ENCODE measurements around the gene CTU2. TPM values are rescaled to one million over a fixed set of nuclear protein-coding genes. Genes with fewer than 3 reads are reported as not detected.

The CTU2 gene
- total RNA-seq, 1 donor from 2014 or later, result 21.3 TPM

DNA sequence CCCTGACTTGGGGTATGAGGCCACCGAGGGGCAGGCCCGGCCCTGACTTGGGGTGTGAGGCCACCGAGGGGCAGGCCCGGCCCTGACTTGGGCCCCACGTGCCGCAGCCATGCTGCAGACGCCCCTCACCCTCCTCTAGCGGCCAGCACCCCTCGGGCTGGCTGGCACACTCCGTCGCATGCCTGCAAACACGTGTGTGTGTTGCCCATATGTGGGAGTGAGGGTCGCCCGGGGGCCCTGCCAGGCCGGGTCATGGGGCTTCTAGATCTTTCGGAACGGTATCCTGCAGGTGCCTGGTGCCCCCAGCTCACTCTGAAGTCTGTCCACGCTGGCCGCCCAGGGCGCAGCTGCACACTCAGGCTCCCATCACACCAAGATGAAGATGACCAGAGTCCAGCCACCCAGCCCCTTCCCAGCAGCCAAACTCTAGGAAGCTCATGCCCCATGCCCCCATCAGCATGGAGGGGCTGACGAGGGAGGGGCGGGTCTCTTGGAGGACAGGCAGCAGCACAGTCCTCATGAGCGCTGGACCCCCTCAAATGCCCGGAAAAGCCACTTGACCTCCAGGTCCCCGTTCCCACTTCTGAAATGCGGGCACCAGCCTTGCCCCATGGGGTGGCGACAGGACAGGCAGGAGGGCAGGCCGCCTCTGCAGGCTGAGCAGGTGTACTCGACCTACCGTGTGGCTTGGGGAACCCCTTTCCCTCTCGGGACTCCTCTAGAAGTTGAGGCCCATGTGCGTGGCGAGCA lies 33.8 kb downstream of the CTU2 start:
- intact Hi-C loops (cut with DNase I), result loop anchor here (5.0 kb wide), 1 partner anchor 47 kb away; the partner anchor contains the start of gene PIEZO1
- peaks cover 29% of the 10 kb centered on the region for H3K36me3 ChIP-seq
- H3K9me3 ChIP-seq, result no peaks in the 10 kb centered on the region
- DNase-seq (no peak), ATAC-seq (no peak)
- TF ChIP-seq, protein P1, sequence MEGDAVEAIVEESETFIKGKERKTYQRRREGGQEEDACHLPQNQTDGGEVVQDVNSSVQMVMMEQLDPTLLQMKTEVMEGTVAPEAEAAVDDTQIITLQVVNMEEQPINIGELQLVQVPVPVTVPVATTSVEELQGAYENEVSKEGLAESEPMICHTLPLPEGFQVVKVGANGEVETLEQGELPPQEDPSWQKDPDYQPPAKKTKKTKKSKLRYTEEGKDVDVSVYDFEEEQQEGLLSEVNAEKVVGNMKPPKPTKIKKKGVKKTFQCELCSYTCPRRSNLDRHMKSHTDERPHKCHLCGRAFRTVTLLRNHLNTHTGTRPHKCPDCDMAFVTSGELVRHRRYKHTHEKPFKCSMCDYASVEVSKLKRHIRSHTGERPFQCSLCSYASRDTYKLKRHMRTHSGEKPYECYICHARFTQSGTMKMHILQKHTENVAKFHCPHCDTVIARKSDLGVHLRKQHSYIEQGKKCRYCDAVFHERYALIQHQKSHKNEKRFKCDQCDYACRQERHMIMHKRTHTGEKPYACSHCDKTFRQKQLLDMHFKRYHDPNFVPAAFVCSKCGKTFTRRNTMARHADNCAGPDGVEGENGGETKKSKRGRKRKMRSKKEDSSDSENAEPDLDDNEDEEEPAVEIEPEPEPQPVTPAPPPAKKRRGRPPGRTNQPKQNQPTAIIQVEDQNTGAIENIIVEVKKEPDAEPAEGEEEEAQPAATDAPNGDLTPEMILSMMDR (IDR thresholded peaks at IDR 0.05), result no peak
- no peak overlapping the region for H3K27ac ChIP-seq
- no peak overlapping the region for H3K4me3 ChIP-seq
- H3K27me3 ChIP-seq, result no peaks in the 10 kb centered on the region
- H3K4me1 ChIP-seq, result peaks cover 20% of the 10 kb centered on the region

DNA sequence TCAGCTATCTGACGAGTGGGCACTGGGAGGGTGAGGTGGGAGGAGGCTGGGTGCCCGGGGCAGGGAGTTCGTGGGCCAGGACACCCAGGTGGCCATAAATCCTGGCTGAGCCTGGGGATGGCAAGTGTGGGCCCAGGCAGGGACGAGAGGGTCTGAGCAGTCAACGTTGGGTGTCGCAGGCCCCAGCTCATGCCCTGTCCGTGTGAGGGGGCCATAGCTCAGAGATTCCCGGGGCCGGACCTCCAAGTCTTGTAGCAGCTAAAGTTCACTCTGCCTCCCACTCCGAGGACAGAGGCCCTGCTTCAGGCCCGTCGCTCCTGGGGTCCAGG lies 34.4 kb downstream of the CTU2 start:
- Histone ChIP-seq H3K4me1 (peaks cover 22% of the 10 kb centered on the region), H3K36me3 (peaks cover 23% of the 10 kb centered on the region), H3K27ac (no peak overlapping the region), H3K9me3 (no peaks in the 10 kb centered on the region), H3K27me3 (no peaks in the 10 kb centered on the region), H3K4me3 (no peak overlapping the region)
- intact Hi-C loops (cut with DNase I), result loop anchor here (5.0 kb wide), 1 partner anchor 47 kb away; the partner anchor contains the start of gene PIEZO1
- ATAC-seq (no peak), DNase-seq (no peak)
- TF ChIP-seq, protein P1 (IDR thresholded peaks at IDR 0.05), result no peak

DNA sequence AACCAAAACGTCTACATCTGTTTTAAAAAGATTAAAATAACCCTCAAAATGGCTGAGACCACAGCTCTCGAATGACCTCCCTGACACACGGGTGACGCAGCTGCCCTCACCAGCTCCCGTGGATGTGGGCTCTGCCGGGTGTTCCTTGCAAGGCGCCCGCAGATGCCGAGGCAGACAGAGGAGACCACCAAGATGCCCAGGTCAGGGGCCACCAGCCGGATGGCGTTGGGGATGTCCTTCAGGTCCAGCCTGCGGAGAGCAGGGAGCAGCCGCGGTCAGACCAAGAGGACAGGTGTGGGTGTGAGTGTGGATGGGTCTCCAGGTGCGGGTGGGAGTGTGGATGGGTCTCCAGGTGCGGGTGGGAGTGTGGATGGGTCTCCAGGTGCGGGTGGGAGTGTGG lies 35.1 kb downstream of the CTU2 start:
- TF ChIP-seq, protein P1 (IDR thresholded peaks at IDR 0.05), result no peak
- H3K4me3 ChIP-seq, result no peak overlapping the region
- H3K9me3 ChIP-seq, result no peaks in the 10 kb centered on the region
- H3K27me3 ChIP-seq, result no peaks in the 10 kb centered on the region
- H3K36me3 ChIP-seq, result peaks cover 18% of the 10 kb centered on the region
- DNase-seq, result no peak
- no peak overlapping the region for H3K27ac ChIP-seq
- peaks cover 28% of the 10 kb centered on the region for H3K4me1 ChIP-seq
- no peak for ATAC-seq
- intact Hi-C loops (cut with DNase I), result loop anchor here (5.0 kb wide), 1 partner anchor 46 kb away; the partner anchor contains the start of gene PIEZO1

DNA sequence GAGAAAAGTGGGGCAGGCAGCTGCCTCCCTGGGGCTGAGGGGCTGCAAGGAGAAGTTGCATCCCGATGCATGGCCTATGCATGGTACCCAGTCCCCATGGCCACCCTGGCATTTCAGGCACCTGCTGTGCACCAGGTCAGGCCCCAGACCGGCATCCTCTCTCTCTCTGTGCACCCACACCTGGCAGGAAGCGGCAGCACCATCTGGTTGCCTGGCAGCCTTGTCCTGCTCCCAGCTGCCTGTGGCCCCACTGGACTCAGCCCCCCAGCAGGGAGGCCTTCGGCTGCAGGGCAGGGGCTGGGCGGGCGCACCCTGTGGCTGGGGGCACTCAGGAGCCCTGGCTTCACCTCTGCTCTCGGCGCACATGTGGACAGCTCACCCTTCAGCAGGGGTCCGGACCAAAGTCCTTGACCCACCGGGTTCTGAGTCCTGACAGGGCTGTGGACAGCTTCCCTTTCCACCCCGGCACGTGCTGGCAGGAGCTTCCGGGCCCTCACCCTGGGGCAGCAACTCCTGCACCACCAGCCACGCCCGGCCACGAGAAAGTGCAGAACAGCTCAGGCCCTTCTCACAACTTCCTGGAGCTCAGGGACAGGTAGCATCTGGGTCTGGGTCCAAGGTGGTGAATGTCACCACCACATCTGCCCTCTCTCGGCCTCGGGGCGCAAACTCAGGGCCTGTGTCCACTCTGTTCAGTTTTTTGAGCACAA lies 36.7 kb downstream of the CTU2 start:
- DNase-seq (no peak), ATAC-seq (no peak)
- no peak overlapping the region for H3K27ac ChIP-seq
- H3K4me3 ChIP-seq, result no peak overlapping the region
- intact Hi-C loops (cut with DNase I), result loop anchor here (5.0 kb wide), 1 partner anchor 44 kb away; the partner anchor contains the start of gene PIEZO1
- H3K36me3 ChIP-seq, result peaks cover 12% of the 10 kb centered on the region
- TF ChIP-seq, protein P1 (IDR thresholded peaks at IDR 0.05), result no peak
- H3K9me3 ChIP-seq, result no peaks in the 10 kb centered on the region
- H3K4me1 ChIP-seq, result peaks cover 27% of the 10 kb centered on the region
- no peaks in the 10 kb centered on the region for H3K27me3 ChIP-seq

DNA sequence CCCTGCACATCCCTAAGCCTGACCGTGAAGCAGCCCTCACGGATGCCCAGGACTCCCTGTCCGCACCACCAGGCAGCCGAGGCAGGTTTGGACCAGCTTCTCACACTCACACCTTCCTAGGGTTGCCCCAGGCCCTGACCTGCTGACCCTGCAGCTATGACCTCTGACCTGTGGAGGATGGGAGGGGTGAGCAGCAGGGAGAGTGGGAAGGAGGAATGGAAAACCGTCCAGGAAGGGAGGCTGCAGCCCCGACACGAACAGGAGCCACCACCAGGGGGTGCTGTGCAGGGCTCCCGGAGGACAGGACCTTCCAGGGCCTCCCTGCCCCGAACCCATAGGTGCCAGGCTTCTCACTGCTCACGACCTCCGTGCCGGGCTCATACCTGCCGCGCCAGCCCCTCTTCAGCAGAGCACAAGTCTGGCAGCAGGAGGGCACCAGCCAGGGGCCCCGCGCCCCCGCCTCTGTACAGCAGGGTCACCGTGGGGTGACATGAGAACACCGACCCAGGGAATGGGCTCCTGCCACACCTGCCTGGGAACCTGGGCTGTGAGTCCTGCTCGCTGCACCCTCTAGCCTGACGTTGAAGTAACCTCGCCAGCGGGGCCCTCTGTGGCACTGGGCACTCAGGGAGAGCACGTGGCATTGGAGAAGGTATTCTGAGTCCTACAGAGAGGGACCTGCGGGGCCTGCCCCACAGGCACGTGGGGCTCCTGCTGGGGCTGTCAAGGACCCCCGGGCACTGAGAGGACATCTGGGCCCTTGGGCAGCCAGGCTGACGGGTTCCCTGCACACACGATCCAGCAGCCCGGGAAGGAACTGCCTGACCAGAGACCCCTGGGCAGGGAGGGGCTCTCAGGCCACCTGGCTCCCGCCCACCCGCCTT lies 37.6 kb downstream of the CTU2 start:
- peak overlapping the region; percentile 11 for H3K27ac ChIP-seq
- no peak overlapping the region for H3K4me3 ChIP-seq
- H3K27me3 ChIP-seq, result no peaks in the 10 kb centered on the region
- intact Hi-C loops (cut with DNase I), result loop anchor here (5.0 kb wide), 1 partner anchor 43 kb away; the partner anchor contains the start of gene PIEZO1
- H3K9me3 ChIP-seq, result no peaks in the 10 kb centered on the region
- peaks cover 10% of the 10 kb centered on the region for H3K36me3 ChIP-seq
- DNase-seq, result peak; percentile 93
- ATAC-seq, result peak; percentile 87
- peaks cover 27% of the 10 kb centered on the region for H3K4me1 ChIP-seq
- TF ChIP-seq, protein P1 (IDR thresholded peaks at IDR 0.05), result peak; percentile 93

Measured in upper lobe of right lung (tissue), 1 donor.